ENCODE data around the gene SLF2.

- TF ChIP-seq RAD21 (IDR thresholded peaks at IDR 0.05) (no peak), SP1 (IDR thresholded peaks at IDR 0.05) (no peak), CTCF (IDR thresholded peaks at IDR 0.05; ENCODE audit: low read depth, low read length, missing input control) (no peak), REST (IDR thresholded peaks at IDR 0.05) (no peak), YY1 (IDR thresholded peaks at IDR 0.05) (no peak)
Measured at GRCh38 chr10:100886521-100886920, 26.2 kb upstream of the SLF2 start.

All from liver (tissue), 3 donors.